Liver (tissue), 3 donors: ENCODE data around the gene TPRG1L.

ENCODE experiments used
- ATF3 ChIP-seq: IDR thresholded peaks from 2 replicates; pipeline ENCODE4 v1.6.1; 2016; ENCODE audit warnings: antibody characterized with exemption
- EGR1 ChIP-seq, 2 donors: IDR thresholded peaks; 2 replicates each; pipeline ENCODE4 v1.6.1; 2016 to 2018; ENCODE audit warnings: antibody characterized with exemption in 2 of 2, low read depth in 2 of 2
- FOXA2 ChIP-seq: IDR thresholded peaks from 2 replicates; pipeline ENCODE4 v1.6.1; 2016; ENCODE audit warnings: antibody characterized with exemption
- GABPA ChIP-seq, 2 donors: IDR thresholded peaks in 1 of 2; conservative IDR thresholded peaks in 1 of 2; 2 replicates each; pipeline ENCODE4 v1.6.1; 2016; ENCODE audit warnings: antibody characterized with exemption in 2 of 2, mild to moderate bottlenecking in 1 of 2, moderate library complexity in 1 of 2
- JUND ChIP-seq, 2 donors: IDR thresholded peaks; 2 replicates each; pipeline ENCODE4 v1.6.1; 2016; ENCODE audit warnings: antibody characterized with exemption in 2 of 2
- MAX ChIP-seq: IDR thresholded peaks from 2 replicates; pipeline ENCODE4 v1.6.1; 2016; ENCODE audit warnings: antibody characterized with exemption
- NR2F2 ChIP-seq: IDR thresholded peaks from 2 replicates; pipeline ENCODE4 v1.6.1; 2016; ENCODE audit warnings: antibody characterized with exemption
- RAD21 ChIP-seq, 2 donors: IDR thresholded peaks; 2 replicates each; pipeline ENCODE4 v1.6.1; 2016; ENCODE audit warnings: antibody characterized with exemption in 2 of 2, mild to moderate bottlenecking in 2 of 2
- REST ChIP-seq: IDR thresholded peaks from 2 replicates; pipeline ENCODE4 v1.6.1; 2016; ENCODE audit warnings: antibody characterized with exemption, mild to moderate bottlenecking
- SP1 ChIP-seq: IDR thresholded peaks from 2 replicates; pipeline ENCODE4 v1.6.1; 2018; ENCODE audit warnings: antibody characterized with exemption, mild to moderate bottlenecking
- TAF1 ChIP-seq: conservative IDR thresholded peaks from 2 replicates; pipeline ENCODE4 v1.6.1; 2016; ENCODE audit warnings: antibody characterized with exemption, mild to moderate bottlenecking
- YY1 ChIP-seq: IDR thresholded peaks from 2 replicates; pipeline ENCODE4 v1.6.1; 2016; ENCODE audit warnings: antibody characterized with exemption, mild to moderate bottlenecking
- ZBTB33 ChIP-seq: IDR thresholded peaks from 2 replicates; pipeline ENCODE4 v1.6.1; 2016; ENCODE audit warnings: antibody characterized with exemption
- TF ChIP-seq, protein P1 (sequence below): fragments of 150-350 bp; IDR thresholded peaks from 2 replicates; pipeline ENCODE4 v1.5.1; 2017; ENCODE audit warnings: improper control_type of control experiment, low read depth, low read length; ENCODE audit not compliant: missing input control
- donor health status: healthy.
- donor health status: healthy.

- TF ChIP-seq, protein P1, sequence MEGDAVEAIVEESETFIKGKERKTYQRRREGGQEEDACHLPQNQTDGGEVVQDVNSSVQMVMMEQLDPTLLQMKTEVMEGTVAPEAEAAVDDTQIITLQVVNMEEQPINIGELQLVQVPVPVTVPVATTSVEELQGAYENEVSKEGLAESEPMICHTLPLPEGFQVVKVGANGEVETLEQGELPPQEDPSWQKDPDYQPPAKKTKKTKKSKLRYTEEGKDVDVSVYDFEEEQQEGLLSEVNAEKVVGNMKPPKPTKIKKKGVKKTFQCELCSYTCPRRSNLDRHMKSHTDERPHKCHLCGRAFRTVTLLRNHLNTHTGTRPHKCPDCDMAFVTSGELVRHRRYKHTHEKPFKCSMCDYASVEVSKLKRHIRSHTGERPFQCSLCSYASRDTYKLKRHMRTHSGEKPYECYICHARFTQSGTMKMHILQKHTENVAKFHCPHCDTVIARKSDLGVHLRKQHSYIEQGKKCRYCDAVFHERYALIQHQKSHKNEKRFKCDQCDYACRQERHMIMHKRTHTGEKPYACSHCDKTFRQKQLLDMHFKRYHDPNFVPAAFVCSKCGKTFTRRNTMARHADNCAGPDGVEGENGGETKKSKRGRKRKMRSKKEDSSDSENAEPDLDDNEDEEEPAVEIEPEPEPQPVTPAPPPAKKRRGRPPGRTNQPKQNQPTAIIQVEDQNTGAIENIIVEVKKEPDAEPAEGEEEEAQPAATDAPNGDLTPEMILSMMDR, result no peak
- TF ChIP-seq RAD21 (IDR thresholded peaks at IDR 0.05) (no peak), YY1 (no peak), TAF1 (no peak), ATF3 (no peak), JUND (IDR thresholded peaks at IDR 0.05) (no peak), REST (no peak), SP1 (no peak), GABPA (IDR thresholded peaks at IDR 0.05 in 1 of 2, conservative IDR thresholded peaks at IDR 0.05 in 1 of 2) (no peak), FOXA2 (no peak), ZBTB33 (no peak), NR2F2 (no peak), EGR1 (IDR thresholded peaks at IDR 0.05; ENCODE audit: low read depth in 2 of 2) (no peak), MAX (no peak)
Measured at GRCh38 chr1:3652548-3653285, 27.9 kb downstream of the TPRG1L start.
